HL-60 (cell line): ENCODE measurements around the gene TSC22D2.

Experiments
- DNase-seq, 2 experiments: peaks; one replicate each; pipeline ENCODE4 v3.0.0-alpha.2; 2010 to 2020; ENCODE audit warnings: low read depth in 1 of 2, low spot score in 1 of 2
- H3K27ac ChIP-seq: fragments of 250-450 bp; sonication (Bioruptor Pico); replicated peaks from 2 replicates; pipeline ENCODE4 v1.5.1; 2020; ENCODE audit warnings: mild to moderate bottlenecking, moderate library complexity
- H3K27me3 ChIP-seq: fragments of 250-450 bp; sonication (Bioruptor Pico); 2 replicates; pipeline ENCODE4 v1.5.1; 2021; ENCODE audit warnings: mild to moderate bottlenecking, moderate library complexity; ENCODE audit not compliant: insufficient read depth, poor library complexity, severe bottlenecking
- H3K4me3 ChIP-seq: replicated peaks from 2 replicates; pipeline ENCODE4 v1.5.1; 2011; ENCODE audit warnings: mild to moderate bottlenecking, control low read depth, low read length; ENCODE audit not compliant: insufficient read depth
- CTCF ChIP-seq: IDR thresholded peaks from one replicate; pipeline ENCODE4 v1.5.1; 2011; ENCODE audit warnings: low read length, control low read depth, inconsistent platforms; ENCODE audit not compliant: insufficient read depth
- GABPA ChIP-seq: IDR thresholded peaks from 2 replicates; pipeline ENCODE4 v1.6.1; 2012; ENCODE audit warnings: low read depth
- POLR2AphosphoS5 ChIP-seq: IDR thresholded peaks from 2 replicates; pipeline ENCODE4 v1.6.1; 2012; ENCODE audit warnings: low read depth
- REST ChIP-seq: IDR thresholded peaks from 2 replicates; pipeline ENCODE4 v1.6.1; 2012; ENCODE audit warnings: low read depth; ENCODE audit not compliant: insufficient replicate concordance
- SPI1 ChIP-seq: IDR thresholded peaks from 2 replicates; pipeline ENCODE4 v1.6.1; 2012; ENCODE audit warnings: low read depth, mild to moderate bottlenecking, borderline replicate concordance

TSC22D2 gene

GRCh38 chr3:150367757-150368156, 40.3 kb upstream of the TSC22D2 start:
- TF ChIP-seq SPI1, result no peak
- TF ChIP-seq CTCF, result no peak
- no peak for TF ChIP-seq GABPA
- no peak for TF ChIP-seq REST
- no peak for TF ChIP-seq POLR2AphosphoS5
- H3K27ac ChIP-seq, result no peak overlapping the region
- DNase-seq, result no peak
- no peak overlapping the region for H3K4me3 ChIP-seq
- H3K27me3 ChIP-seq, result no peaks in the 10 kb centered on the region

- no peak for TF ChIP-seq CTCF
- TF ChIP-seq GABPA, result no peak
- TF ChIP-seq REST, result no peak
- no peak for TF ChIP-seq SPI1
- no peak for TF ChIP-seq POLR2AphosphoS5
- no peak for DNase-seq
- Histone ChIP-seq H3K27ac (no peak overlapping the region), H3K4me3 (no peak overlapping the region), H3K27me3 (no peaks in the 10 kb centered on the region)
Measured at GRCh38 chr3:150370122-150370602, 37.9 kb upstream of the TSC22D2 start.

- no peak for DNase-seq
- TF ChIP-seq GABPA (no peak), CTCF (no peak), SPI1 (no peak), POLR2AphosphoS5 (no peak), REST (no peak)
- Histone ChIP-seq H3K27me3 (no peaks in the 10 kb centered on the region), H3K4me3 (no peak overlapping the region), H3K27ac (no peak overlapping the region)
Measured at GRCh38 chr3:150370999-150371398, 37.1 kb upstream of the TSC22D2 start.
